ENCODE data around the gene SLC25A42.

- no peak for TF ChIP-seq CTCF (IDR thresholded peaks at IDR 0.05; ENCODE audit: extremely low read depth in 1 of 2, insufficient read depth in 1 of 2, low read depth in 1 of 2, low read length in 2 of 2)
- TF ChIP-seq POLR2A (IDR thresholded peaks at IDR 0.05; ENCODE audit: low read depth, low read length), result no peak
- no peak for TF ChIP-seq GATA2 (IDR thresholded peaks at IDR 0.05; ENCODE audit: insufficient read depth, insufficient read length, low read depth, low read length)
- no peak for TF ChIP-seq EZH2 (IDR thresholded peaks at IDR 0.05; ENCODE audit: borderline replicate concordance, low read depth, low read length, severe bottlenecking)
- TF ChIP-seq POLR2AphosphoS5 (IDR thresholded peaks at IDR 0.05; ENCODE audit: insufficient read depth, low read depth, low read length), result no peak
- no peak for TF ChIP-seq JUN (IDR thresholded peaks at IDR 0.05; ENCODE audit: borderline replicate concordance, insufficient read depth, insufficient read length, low read depth)
- no peak for TF ChIP-seq MAX (IDR thresholded peaks at IDR 0.05; ENCODE audit: insufficient read depth, insufficient read length)
- no peak for TF ChIP-seq MYC (IDR thresholded peaks at IDR 0.05; ENCODE audit: low read depth, low read length)
These were observed 12.7 kb downstream of the SLC25A42 start for GRCh38 chr19:19076476-19076875.
